ENCODE data around the gene GYS1. TPM values are rescaled to one million over a fixed set of nuclear protein-coding genes. Genes with fewer than 3 reads are reported as not detected.

GYS1 gene
- total RNA-seq, 1 donor from 2014 or later: 69.0 TPM

- Mint-ChIP-seq H3K4me3 (ENCODE audit: unreplicated experiment) (no peak overlapping the region), H3K9me3 (ENCODE audit: unreplicated experiment) (peaks cover 2% of the 10 kb centered on the region), H3K27me3 (ENCODE audit: unreplicated experiment) (no peaks in the 10 kb centered on the region), H3K4me1 (ENCODE audit: low read depth, unreplicated experiment) (no peaks in the 10 kb centered on the region), H3K36me3 (ENCODE audit: unreplicated experiment) (no peaks in the 10 kb centered on the region), H3K27ac (ENCODE audit: unreplicated experiment) (no peak overlapping the region)
- TF ChIP-seq CTCF (IDR thresholded peaks at IDR 0.05; ENCODE audit: partially characterized antibody, unreplicated experiment): no peak
- no peak for DNase-seq
Observed at GRCh38 chr19:49004964-49005614, 12.0 kb upstream of the GYS1 start.

GRCh38 chr19:49004133-49004532 is 11.0 kb upstream of the GYS1 start:
- DNase-seq: no peak
- Mint-ChIP-seq H3K9me3 (ENCODE audit: unreplicated experiment) (peaks cover 2% of the 10 kb centered on the region), H3K4me1 (ENCODE audit: low read depth, unreplicated experiment) (peaks cover 2% of the 10 kb centered on the region), H3K27ac (ENCODE audit: unreplicated experiment) (no peak overlapping the region), H3K4me3 (ENCODE audit: unreplicated experiment) (no peak overlapping the region), H3K27me3 (ENCODE audit: unreplicated experiment) (no peaks in the 10 kb centered on the region), H3K36me3 (ENCODE audit: unreplicated experiment) (no peaks in the 10 kb centered on the region)
- TF ChIP-seq CTCF (IDR thresholded peaks at IDR 0.05; ENCODE audit: partially characterized antibody, unreplicated experiment): no peak

- Mint-ChIP-seq H3K9me3 (ENCODE audit: unreplicated experiment) (no peaks in the 10 kb centered on the region), H3K4me3 (ENCODE audit: unreplicated experiment) (no peak overlapping the region), H3K27ac (ENCODE audit: unreplicated experiment) (peak overlapping the region; percentile 38), H3K4me1 (ENCODE audit: low read depth, unreplicated experiment) (peaks cover 11% of the 10 kb centered on the region), H3K27me3 (ENCODE audit: unreplicated experiment) (no peaks in the 10 kb centered on the region), H3K36me3 (ENCODE audit: unreplicated experiment) (no peaks in the 10 kb centered on the region)
- DNase-seq: peak; percentile 87
- TF ChIP-seq CTCF (IDR thresholded peaks at IDR 0.05; ENCODE audit: partially characterized antibody, unreplicated experiment): peak; percentile 69
Observed at GRCh38 chr19:48999481-49000325, 6.6 kb upstream of the GYS1 start.

GRCh38 chr19:48997972-48998371 is 4.9 kb upstream of the GYS1 start:
- no peaks in the 10 kb centered on the region for H3K9me3 Mint-ChIP-seq (ENCODE audit: unreplicated experiment)
- H3K27me3 Mint-ChIP-seq (ENCODE audit: unreplicated experiment): no peaks in the 10 kb centered on the region
- peak; percentile 84 for DNase-seq
- peaks cover 17% of the 10 kb centered on the region for H3K4me1 Mint-ChIP-seq (ENCODE audit: low read depth, unreplicated experiment)
- no peaks in the 10 kb centered on the region for H3K36me3 Mint-ChIP-seq (ENCODE audit: unreplicated experiment)
- peak; percentile 64 for TF ChIP-seq CTCF (IDR thresholded peaks at IDR 0.05; ENCODE audit: partially characterized antibody, unreplicated experiment)
- H3K27ac Mint-ChIP-seq (ENCODE audit: unreplicated experiment): peak overlapping the region; percentile 1
- no peak overlapping the region for H3K4me3 Mint-ChIP-seq (ENCODE audit: unreplicated experiment)

- TF ChIP-seq CTCF (IDR thresholded peaks at IDR 0.05; ENCODE audit: partially characterized antibody, unreplicated experiment): no peak
- peak overlapping the region; percentile 92 for H3K27ac Mint-ChIP-seq (ENCODE audit: unreplicated experiment)
- no peak for DNase-seq
- H3K36me3 Mint-ChIP-seq (ENCODE audit: unreplicated experiment): no peaks in the 10 kb centered on the region
- peak overlapping the region; percentile 100 for H3K4me3 Mint-ChIP-seq (ENCODE audit: unreplicated experiment)
- peaks cover 8% of the 10 kb centered on the region for H3K9me3 Mint-ChIP-seq (ENCODE audit: unreplicated experiment)
- peaks cover 24% of the 10 kb centered on the region for H3K4me1 Mint-ChIP-seq (ENCODE audit: low read depth, unreplicated experiment)
- no peaks in the 10 kb centered on the region for H3K27me3 Mint-ChIP-seq (ENCODE audit: unreplicated experiment)
Observed at GRCh38 chr19:48994035-48994386, 902 bp upstream of the GYS1 start.

Data from glutamatergic neuron (in vitro differentiated cells).